ENCODE measurements around the gene SNAP47.

SNAP47 gene

DNA sequence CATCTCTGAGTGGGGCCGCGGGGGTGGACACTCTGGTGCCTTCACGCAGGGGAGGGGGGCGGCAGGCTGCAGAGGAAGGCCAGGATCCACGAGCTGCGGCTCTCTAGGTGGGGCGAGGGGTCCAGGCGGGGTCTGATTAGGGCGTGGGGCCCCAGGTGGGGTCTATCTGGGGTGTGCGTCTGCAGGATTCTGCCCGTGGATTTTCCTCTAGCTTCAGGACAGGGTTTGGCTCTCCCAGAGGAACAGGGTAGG, 6.4 kb upstream of the SNAP47 start:
- Histone ChIP-seq H3K4me3 (IDR thresholded peaks at IDR 0.05; ENCODE audit: insufficient read depth, low read depth, low read length) (peak overlapping the region; percentile 8), H3K79me2 (ENCODE audit: insufficient read depth, low read depth) (peaks cover 10% of the 10 kb centered on the region), H3K27ac (no peak overlapping the region; the same call in 1 of the 2 replicates), H3K4me2 (peak overlapping the region; percentile 95), H3K36me3 (ENCODE audit: insufficient read depth) (no peaks in the 10 kb centered on the region), H4K20me1 (ENCODE audit: insufficient read depth) (no peaks in the 10 kb centered on the region), H2AFZ (ENCODE audit: low read depth) (peak overlapping the region; percentile 52; the same call in 1 of the 2 replicates), H3K9ac (peak overlapping the region; percentile 45; the same call in 1 of the 2 replicates), H3K4me1 (ENCODE audit: low read depth, poor library complexity, severe bottlenecking) (peaks cover 30% of the 10 kb centered on the region), H3K27me3 (ENCODE audit: insufficient read depth, low read depth) (no peaks in the 10 kb centered on the region)
- no peak for TF ChIP-seq CTCF (conservative IDR thresholded peaks at IDR 0.05; ENCODE audit: low read depth, low read length)

GRCh38 chr1:227729144-227729880, 5.9 kb upstream of the SNAP47 start:
- no peak overlapping the region for H2AFZ ChIP-seq (ENCODE audit: low read depth)
- H3K9ac ChIP-seq = peak overlapping the region; percentile 45; the same call in 1 of the 2 replicates

DNA sequence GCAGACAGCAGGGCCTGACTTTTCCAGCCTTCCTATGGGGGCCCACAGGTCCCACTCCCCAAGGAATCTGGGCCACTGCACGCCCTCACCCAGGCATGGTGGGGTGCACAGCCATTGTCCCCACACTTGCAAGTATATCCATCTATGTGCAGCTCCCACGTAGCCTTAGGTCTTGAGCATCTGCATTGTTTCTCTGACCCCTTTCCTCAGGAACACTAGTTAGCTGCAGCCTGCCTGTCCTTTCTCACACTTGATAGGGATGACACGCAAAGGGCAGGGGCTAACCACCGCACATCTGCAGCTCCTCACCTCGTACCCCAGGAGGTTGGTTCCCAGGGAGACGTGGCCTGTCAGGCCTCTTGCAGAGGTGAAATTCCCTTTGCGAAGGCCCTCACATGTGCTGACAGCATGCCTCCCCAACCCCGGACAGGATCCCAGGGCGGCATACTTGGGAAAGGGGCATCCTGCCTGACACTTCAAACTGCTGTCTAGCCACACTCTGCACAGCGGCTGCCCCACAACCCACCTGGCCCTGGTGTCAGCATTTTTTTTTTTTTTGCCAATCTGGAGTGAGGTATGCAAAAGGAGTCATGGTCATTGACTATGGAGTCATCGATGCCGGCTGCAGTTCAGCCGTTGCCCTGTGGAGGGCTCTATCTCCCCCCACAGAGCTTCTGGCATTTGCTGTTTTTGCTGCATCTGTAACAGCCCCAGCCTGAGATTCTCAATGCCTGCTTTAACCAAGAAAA, 5.2 kb upstream of the SNAP47 start:
- H3K9ac ChIP-seq = no peak overlapping the region
- no peak overlapping the region for H3K4me3 ChIP-seq (IDR thresholded peaks at IDR 0.05; ENCODE audit: insufficient read depth, low read depth, low read length)
- no peak overlapping the region for H2AFZ ChIP-seq (ENCODE audit: low read depth)
- H3K36me3 ChIP-seq (ENCODE audit: insufficient read depth) = no peaks in the 10 kb centered on the region
- peak; percentile 64; the same call in 1 of the 2 replicates for TF ChIP-seq CTCF (conservative IDR thresholded peaks at IDR 0.05; ENCODE audit: low read depth, low read length)
- H3K79me2 ChIP-seq (ENCODE audit: insufficient read depth, low read depth) = peaks cover 22% of the 10 kb centered on the region
- no peaks in the 10 kb centered on the region for H3K27me3 ChIP-seq (ENCODE audit: insufficient read depth, low read depth)
- peak overlapping the region; percentile 95; the same call in 1 of the 2 replicates for H3K4me2 ChIP-seq
- no peak overlapping the region for H3K27ac ChIP-seq
- no peaks in the 10 kb centered on the region for H4K20me1 ChIP-seq (ENCODE audit: insufficient read depth)
- peaks cover 30% of the 10 kb centered on the region for H3K4me1 ChIP-seq (ENCODE audit: low read depth, poor library complexity, severe bottlenecking)

More at GRCh38 chr1:227729144-227729880, 5.9 kb upstream of the SNAP47 start:
- Histone ChIP-seq H4K20me1 (ENCODE audit: insufficient read depth) (no peaks in the 10 kb centered on the region), H3K27me3 (ENCODE audit: insufficient read depth, low read depth) (no peaks in the 10 kb centered on the region), H3K4me2 (peak overlapping the region; percentile 95), H3K4me3 (IDR thresholded peaks at IDR 0.05; ENCODE audit: insufficient read depth, low read depth, low read length) (peak overlapping the region; percentile 8), H3K79me2 (ENCODE audit: insufficient read depth, low read depth) (peaks cover 15% of the 10 kb centered on the region), H3K4me1 (ENCODE audit: low read depth, poor library complexity, severe bottlenecking) (peaks cover 30% of the 10 kb centered on the region), H3K36me3 (ENCODE audit: insufficient read depth) (no peaks in the 10 kb centered on the region), H3K27ac (peak overlapping the region; percentile 10; the same call in 1 of the 2 replicates)
- no peak for TF ChIP-seq CTCF (conservative IDR thresholded peaks at IDR 0.05; ENCODE audit: low read depth, low read length)

DNA sequence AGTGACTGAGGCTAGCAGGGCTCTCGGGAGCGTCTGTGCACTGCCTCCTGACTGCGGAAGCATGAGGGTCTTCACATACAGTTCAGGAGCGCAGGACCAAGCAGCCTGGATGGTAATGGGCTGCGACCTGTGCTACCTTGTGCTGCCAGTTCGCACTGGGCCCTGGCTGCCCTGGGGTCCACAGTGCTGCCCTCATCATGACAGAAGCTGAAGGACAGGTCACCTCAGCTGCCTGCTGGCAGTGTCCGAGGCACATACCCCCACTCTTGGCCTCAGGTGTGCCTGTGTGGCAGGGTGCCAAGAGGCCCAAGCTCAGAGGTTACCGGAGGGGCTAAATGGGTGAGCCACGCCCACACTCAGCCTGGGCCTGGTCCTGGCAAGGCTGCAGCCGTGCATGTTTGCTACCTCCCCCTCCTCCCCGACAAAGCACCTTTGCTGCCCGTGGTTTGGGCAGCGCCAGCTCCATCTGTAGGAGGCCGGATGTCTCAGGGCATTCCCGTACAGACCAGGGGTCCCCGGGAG, 4.5 kb upstream of the SNAP47 start:
- peaks cover 30% of the 10 kb centered on the region for H3K4me1 ChIP-seq (ENCODE audit: low read depth, poor library complexity, severe bottlenecking)
- TF ChIP-seq CTCF (conservative IDR thresholded peaks at IDR 0.05; ENCODE audit: low read depth, low read length) = no peak; the same call in none of the 2 replicates
- H3K79me2 ChIP-seq (ENCODE audit: insufficient read depth, low read depth) = peaks cover 22% of the 10 kb centered on the region
- no peak overlapping the region for H3K4me3 ChIP-seq (IDR thresholded peaks at IDR 0.05; ENCODE audit: insufficient read depth, low read depth, low read length)
- H3K36me3 ChIP-seq (ENCODE audit: insufficient read depth) = no peaks in the 10 kb centered on the region
- no peak overlapping the region for H3K27ac ChIP-seq
- H3K27me3 ChIP-seq (ENCODE audit: insufficient read depth, low read depth) = no peaks in the 10 kb centered on the region
- H3K9ac ChIP-seq = no peak overlapping the region
- H2AFZ ChIP-seq (ENCODE audit: low read depth) = no peak overlapping the region
- H3K4me2 ChIP-seq = no peak overlapping the region
- H4K20me1 ChIP-seq (ENCODE audit: insufficient read depth) = no peaks in the 10 kb centered on the region
